Keratinocyte (primary cell): ENCODE data around the gene UCKL1. TPM values are rescaled to one million over a fixed set of nuclear protein-coding genes. Genes with fewer than 3 reads are reported as not detected.
A peak's percentile ranks its signal among the peaks of the same experiment; 100 is the strongest.

Source experiments
- DNase-seq: peaks from one replicate; pipeline ENCODE4 v3.0.0-alpha.2; 2011; ENCODE audit warnings: low read depth, missing footprints, low spot score
- FAIRE-seq: peaks from 2 replicates; lab custom pipeline; 2011; peaks lifted over from hg19 to GRCh38; lab: Jason Lieb, UNC
- H2AFZ ChIP-seq: 2 replicates; pipeline ENCODE4 v1.6.0; 2012; ENCODE audit warnings: low read length, control low read depth, inconsistent platforms; ENCODE audit not compliant: control insufficient read depth
- H3K27ac ChIP-seq: 2 replicates; pipeline ENCODE4 v1.5.1; 2011; ENCODE audit warnings: low read length; ENCODE audit not compliant: control insufficient read depth, insufficient read depth
- H3K27me3 ChIP-seq: 3 replicates; pipeline ENCODE4 v1.6.0; 2011; ENCODE audit warnings: low read length; ENCODE audit not compliant: control insufficient read depth, insufficient read depth; ENCODE audit errors: extremely low read depth
- H3K36me3 ChIP-seq, 2 experiments: 2 replicates in 1 of 2; 3 replicates in 1 of 2; pipeline ENCODE4 v1.5.1; 2011; ENCODE audit warnings: low read length in 2 of 2, mild to moderate bottlenecking in 1 of 2; ENCODE audit not compliant: control insufficient read depth in 2 of 2, insufficient read depth in 2 of 2; ENCODE audit errors: extremely low read depth in 1 of 2
- H3K4me1 ChIP-seq: 3 replicates; pipeline ENCODE4 v1.5.1; 2011; ENCODE audit warnings: low read length; ENCODE audit not compliant: control insufficient read depth, insufficient read depth; ENCODE audit errors: extremely low read depth
- H3K4me2 ChIP-seq: 3 replicates; pipeline ENCODE4 v1.6.0; 2011; ENCODE audit warnings: low read depth, low read length; ENCODE audit not compliant: control insufficient read depth, insufficient read depth; ENCODE audit errors: extremely low read depth
- H3K4me3 ChIP-seq, 3 experiments: fragments of 200-600 bp in 1 of 3; sonication (generic) in 1 of 3; 2 replicates in 2 of 3; 3 replicates in 1 of 3; pipeline ENCODE4 v1.5.1; 2011 to 2016; ENCODE audit warnings: low read length in 3 of 3, mild to moderate bottlenecking in 3 of 3, control low read depth in 2 of 3, inconsistent platforms in 1 of 3, low read depth in 1 of 3, mixed read lengths in 1 of 3, mixed run types in 1 of 3, moderate library complexity in 1 of 3; ENCODE audit not compliant: control insufficient read depth in 2 of 3, insufficient read depth in 2 of 3; ENCODE audit errors: extremely low read depth in 1 of 3
- H3K79me2 ChIP-seq: 2 replicates; pipeline ENCODE4 v1.6.0; 2012; ENCODE audit warnings: low read length; ENCODE audit not compliant: control insufficient read depth, insufficient read depth
- H3K9ac ChIP-seq: 3 replicates; pipeline ENCODE4 v1.6.0; 2011; ENCODE audit warnings: low read length; ENCODE audit not compliant: control insufficient read depth, insufficient read depth; ENCODE audit errors: extremely low read depth
- H3K9me1 ChIP-seq: 3 replicates; pipeline ENCODE4 v1.6.0; 2011; ENCODE audit warnings: low read length; ENCODE audit not compliant: control insufficient read depth, insufficient read depth; ENCODE audit errors: extremely low read depth
- H3K9me3 ChIP-seq: 2 replicates; pipeline ENCODE4 v1.5.1; 2012; ENCODE audit warnings: low read depth, low read length; ENCODE audit not compliant: control insufficient read depth
- H4K20me1 ChIP-seq: 3 replicates; pipeline ENCODE4 v1.6.0; 2011; ENCODE audit warnings: low read length; ENCODE audit not compliant: control insufficient read depth, insufficient read depth; ENCODE audit errors: extremely low read depth
- EZH2 ChIP-seq: IDR thresholded peaks from one replicate; pipeline ENCODE4 v1.6.1; 2012; ENCODE audit warnings: inconsistent platforms, mild to moderate bottlenecking, low read length, moderate library complexity
- dilution Hi-C: fragments of 300-500 bp; cut with MboI; formaldehyde crosslinking; loops from one replicate; pipeline ENCODE4 v1.7.0; 2020; ENCODE audit warnings: low sequenced_read_pairs; ENCODE audit not compliant: extremely low pct_ligation_motif_present
- polyA plus RNA-seq, 5 experiments: library from polyadenylated mRNA; depleted of rRNA in 3 of 5; stranded (reverse) in 3 of 5; stranded (forward) in 1 of 5; unstranded in 1 of 5; fragments of >200 nt; gene quantifications; 1 replicate in 1 of 5; 2 replicates in 3 of 5; 3 replicates in 1 of 5; pipeline versions ENCODE4 v1.2.1 to v1.2.3, GENCODE V29; 2011 to 2012; ENCODE audit warnings: missing spikeins in 2 of 5, low read depth in 1 of 5, low replicate concordance in 1 of 5
- TF ChIP-seq, protein P1 (sequence below), 3 experiments: IDR thresholded peaks in 1 of 3; conservative IDR thresholded peaks in 1 of 3; optimal IDR thresholded peaks in 1 of 3; 2 replicates in 2 of 3; 3 replicates in 1 of 3; pipeline versions ENCODE3 to v1.5.1; 2011; ENCODE audit warnings: low read length in 3 of 3, mild to moderate bottlenecking in 3 of 3, moderate library complexity in 2 of 3, control low read depth in 1 of 3, inconsistent platforms in 1 of 3; ENCODE audit not compliant: insufficient read depth in 2 of 3; ENCODE audit errors: extremely low read depth in 1 of 3

UCKL1 gene
- polyA plus RNA-seq, 1 donor (not counting 4 experiments of a cell fraction or from before 2014, with no cell fraction given): 24.1 TPM

DNA sequence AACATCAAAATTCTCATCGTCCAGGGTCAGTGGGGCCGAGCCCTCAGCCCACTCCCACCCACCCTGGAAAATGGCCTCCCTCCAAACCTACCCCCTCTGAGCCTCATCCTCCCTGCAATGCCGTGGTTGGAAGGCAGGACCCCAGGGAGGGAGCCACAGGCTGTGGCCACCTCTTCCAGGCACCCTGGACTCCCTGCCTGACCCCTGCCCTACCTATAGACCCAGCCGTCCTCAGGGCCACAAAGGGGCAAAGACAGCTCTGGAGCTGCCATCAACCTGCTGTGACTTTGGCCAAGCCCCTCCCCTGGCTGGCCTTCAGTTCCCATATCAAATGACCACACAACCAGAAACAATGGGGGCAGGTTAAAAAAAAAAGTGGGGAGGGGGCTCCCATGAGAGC is 2.3 kb upstream of the UCKL1 start:
- Histone ChIP-seq H3K27me3 (no peaks in the 10 kb centered on the region), H3K4me1 (peaks cover 21% of the 10 kb centered on the region), H3K79me2 (peaks cover 27% of the 10 kb centered on the region), H3K27ac (no peak overlapping the region), H3K36me3 (peaks cover 17 to 25% of the 10 kb centered on the region in 2 experiments), H3K9me1 (no peaks in the 10 kb centered on the region), H2AFZ (no peak overlapping the region), H3K9me3 (no peaks in the 10 kb centered on the region), H3K9ac (no peak overlapping the region), H3K4me3 (no peak overlapping the region), H3K4me2 (no peak overlapping the region), H4K20me1 (peaks cover 7% of the 10 kb centered on the region)
- DNase-seq (no peak), FAIRE-seq (no peak)
- TF ChIP-seq EZH2: no peak
- TF ChIP-seq, protein P1, sequence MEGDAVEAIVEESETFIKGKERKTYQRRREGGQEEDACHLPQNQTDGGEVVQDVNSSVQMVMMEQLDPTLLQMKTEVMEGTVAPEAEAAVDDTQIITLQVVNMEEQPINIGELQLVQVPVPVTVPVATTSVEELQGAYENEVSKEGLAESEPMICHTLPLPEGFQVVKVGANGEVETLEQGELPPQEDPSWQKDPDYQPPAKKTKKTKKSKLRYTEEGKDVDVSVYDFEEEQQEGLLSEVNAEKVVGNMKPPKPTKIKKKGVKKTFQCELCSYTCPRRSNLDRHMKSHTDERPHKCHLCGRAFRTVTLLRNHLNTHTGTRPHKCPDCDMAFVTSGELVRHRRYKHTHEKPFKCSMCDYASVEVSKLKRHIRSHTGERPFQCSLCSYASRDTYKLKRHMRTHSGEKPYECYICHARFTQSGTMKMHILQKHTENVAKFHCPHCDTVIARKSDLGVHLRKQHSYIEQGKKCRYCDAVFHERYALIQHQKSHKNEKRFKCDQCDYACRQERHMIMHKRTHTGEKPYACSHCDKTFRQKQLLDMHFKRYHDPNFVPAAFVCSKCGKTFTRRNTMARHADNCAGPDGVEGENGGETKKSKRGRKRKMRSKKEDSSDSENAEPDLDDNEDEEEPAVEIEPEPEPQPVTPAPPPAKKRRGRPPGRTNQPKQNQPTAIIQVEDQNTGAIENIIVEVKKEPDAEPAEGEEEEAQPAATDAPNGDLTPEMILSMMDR (optimal IDR thresholded peaks at IDR 0.05 in 1 of 3, IDR thresholded peaks at IDR 0.05 in 1 of 3, conservative IDR thresholded peaks at IDR 0.05 in 1 of 3; ENCODE audit: extremely low read depth in 1 of 3, insufficient read depth in 2 of 3, low read length in 3 of 3): no peak
- dilution Hi-C loops: no loop called here

GRCh38 chr20:63957690-63958441 is 1.6 kb upstream of the UCKL1 start:
- FAIRE-seq: no peak
- H3K9me1 ChIP-seq: no peaks in the 10 kb centered on the region
- no peak for TF ChIP-seq EZH2
- TF ChIP-seq, protein P1 (optimal IDR thresholded peaks at IDR 0.05 in 1 of 3, IDR thresholded peaks at IDR 0.05 in 1 of 3, conservative IDR thresholded peaks at IDR 0.05 in 1 of 3; ENCODE audit: extremely low read depth in 1 of 3, insufficient read depth in 2 of 3, low read length in 3 of 3): no peak
- H3K9ac ChIP-seq: peak overlapping the region; percentile 75
- no peaks in the 10 kb centered on the region for H3K27me3 ChIP-seq
- dilution Hi-C loops: no loop called here
- H4K20me1 ChIP-seq: peaks cover 7% of the 10 kb centered on the region
- peaks cover 21% of the 10 kb centered on the region for H3K4me1 ChIP-seq
- no peaks in the 10 kb centered on the region for H3K9me3 ChIP-seq
- H3K36me3 ChIP-seq: peaks cover 14 to 23% of the 10 kb centered on the region in 2 experiments
- no peak overlapping the region for H2AFZ ChIP-seq
- DNase-seq: peak; percentile 87
- peak overlapping the region; percentile 73 to 98 (median 82) for H3K4me3 ChIP-seq
- peak overlapping the region; percentile 81 for H3K27ac ChIP-seq
- peaks cover 28% of the 10 kb centered on the region for H3K79me2 ChIP-seq
- H3K4me2 ChIP-seq: peak overlapping the region; percentile 88
